Measurements from ENCODE around the gene IGLL5.

IGLL5 gene

DNA sequence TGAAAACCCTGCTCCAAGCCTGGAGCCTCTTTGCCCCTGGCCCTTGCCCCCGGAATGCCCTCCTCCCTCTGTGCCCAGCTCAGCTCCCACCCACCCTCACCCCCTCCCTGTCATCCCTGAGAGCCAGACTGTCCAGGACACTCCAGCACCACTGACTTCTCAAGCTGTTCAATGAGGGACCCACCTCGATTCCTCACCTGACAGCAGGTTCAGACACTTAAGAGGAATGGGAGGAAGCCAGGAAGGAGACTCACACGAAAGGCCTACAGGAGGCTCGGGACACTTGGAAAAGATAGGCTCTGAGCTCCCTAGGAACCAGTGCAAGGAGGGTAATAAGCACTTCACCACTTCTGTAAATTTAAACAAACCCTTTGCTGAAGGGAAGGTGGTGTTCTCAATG lies 35.8 kb downstream of the IGLL5 start:
- H3K27me3 ChIP-seq (replicated peaks; ENCODE audit: insufficient read depth, low read length) = no peaks in the 10 kb centered on the region
- H3K9me2 ChIP-seq (replicated peaks; ENCODE audit: insufficient read depth, low read length) = no peaks in the 10 kb centered on the region
- peaks cover 17% of the 10 kb centered on the region; the same call in 1 of the 2 replicates for H3F3A ChIP-seq (ENCODE audit: insufficient read depth, low read length)
- no peak for DNase-seq
- H3K4me3 ChIP-seq (ENCODE audit: low read length) = no peak overlapping the region
- no peak overlapping the region for H3K9ac ChIP-seq (ENCODE audit: low read length)
- no peaks in the 10 kb centered on the region for H3K9me3 ChIP-seq (replicated peaks; ENCODE audit: insufficient read depth, low read length)
- no peak overlapping the region for H3K27ac ChIP-seq (ENCODE audit: low read length)
- peaks cover 10% of the 10 kb centered on the region for H3K79me2 ChIP-seq (ENCODE audit: low read length)
- no peak overlapping the region for H3K4me2 ChIP-seq (ENCODE audit: low read depth, low read length)
- TF ChIP-seq, protein P1, sequence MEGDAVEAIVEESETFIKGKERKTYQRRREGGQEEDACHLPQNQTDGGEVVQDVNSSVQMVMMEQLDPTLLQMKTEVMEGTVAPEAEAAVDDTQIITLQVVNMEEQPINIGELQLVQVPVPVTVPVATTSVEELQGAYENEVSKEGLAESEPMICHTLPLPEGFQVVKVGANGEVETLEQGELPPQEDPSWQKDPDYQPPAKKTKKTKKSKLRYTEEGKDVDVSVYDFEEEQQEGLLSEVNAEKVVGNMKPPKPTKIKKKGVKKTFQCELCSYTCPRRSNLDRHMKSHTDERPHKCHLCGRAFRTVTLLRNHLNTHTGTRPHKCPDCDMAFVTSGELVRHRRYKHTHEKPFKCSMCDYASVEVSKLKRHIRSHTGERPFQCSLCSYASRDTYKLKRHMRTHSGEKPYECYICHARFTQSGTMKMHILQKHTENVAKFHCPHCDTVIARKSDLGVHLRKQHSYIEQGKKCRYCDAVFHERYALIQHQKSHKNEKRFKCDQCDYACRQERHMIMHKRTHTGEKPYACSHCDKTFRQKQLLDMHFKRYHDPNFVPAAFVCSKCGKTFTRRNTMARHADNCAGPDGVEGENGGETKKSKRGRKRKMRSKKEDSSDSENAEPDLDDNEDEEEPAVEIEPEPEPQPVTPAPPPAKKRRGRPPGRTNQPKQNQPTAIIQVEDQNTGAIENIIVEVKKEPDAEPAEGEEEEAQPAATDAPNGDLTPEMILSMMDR (IDR thresholded peaks at IDR 0.05; ENCODE audit: low read length) = no peak
- no peak for TF ChIP-seq EZH2 (optimal IDR thresholded peaks at IDR 0.05; ENCODE audit: low read depth, low read length)
- TF ChIP-seq EZH2phosphoT487 (IDR thresholded peaks at IDR 0.05; ENCODE audit: low read length) = no peak
- H2AFZ ChIP-seq (ENCODE audit: low read length) = no peak overlapping the region
- H3K4me1 ChIP-seq (ENCODE audit: low read length) = peaks cover 31% of the 10 kb centered on the region
- H3K36me3 ChIP-seq (replicated peaks; ENCODE audit: insufficient read depth, low read length) = no peaks in the 10 kb centered on the region
- H4K20me1 ChIP-seq (ENCODE audit: insufficient read depth, low read length) = no peaks in the 10 kb centered on the region

DNA sequence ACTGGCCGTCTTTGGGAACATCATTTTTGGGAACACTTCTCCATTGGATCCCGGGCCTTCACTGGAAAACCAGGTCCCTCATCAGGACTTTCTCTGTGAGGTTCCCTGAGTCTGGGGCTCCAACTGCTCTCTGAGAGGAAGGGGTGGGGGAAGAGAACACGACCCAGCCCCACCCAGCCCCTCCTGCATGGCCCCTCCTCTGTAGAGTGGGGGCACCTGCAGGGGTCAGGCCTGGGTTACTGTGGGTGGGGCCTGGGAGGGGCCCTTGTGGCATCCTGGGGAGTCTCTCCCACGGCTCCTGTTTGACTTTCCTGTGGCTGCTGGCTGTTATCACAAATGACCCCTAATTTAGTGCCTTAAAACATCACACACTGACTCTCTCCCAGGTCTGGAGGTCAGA lies 36.3 kb downstream of the IGLL5 start:
- Histone ChIP-seq H3K9ac (ENCODE audit: low read length) (no peak overlapping the region), H3K27me3 (replicated peaks; ENCODE audit: insufficient read depth, low read length) (no peaks in the 10 kb centered on the region), H3K9me3 (replicated peaks; ENCODE audit: insufficient read depth, low read length) (no peaks in the 10 kb centered on the region), H3K79me2 (ENCODE audit: low read length) (peaks cover 11% of the 10 kb centered on the region), H3K4me2 (ENCODE audit: low read depth, low read length) (no peak overlapping the region), H3K27ac (ENCODE audit: low read length) (no peak overlapping the region), H3K4me3 (ENCODE audit: low read length) (no peak overlapping the region), H3K4me1 (ENCODE audit: low read length) (peaks cover 34% of the 10 kb centered on the region), H2AFZ (ENCODE audit: low read length) (no peak overlapping the region), H3K36me3 (replicated peaks; ENCODE audit: insufficient read depth, low read length) (no peaks in the 10 kb centered on the region), H3K9me2 (replicated peaks; ENCODE audit: insufficient read depth, low read length) (no peaks in the 10 kb centered on the region), H4K20me1 (ENCODE audit: insufficient read depth, low read length) (no peaks in the 10 kb centered on the region), H3F3A (ENCODE audit: insufficient read depth, low read length) (peaks cover 20% of the 10 kb centered on the region)
- DNase-seq = no peak
- no peak for TF ChIP-seq EZH2phosphoT487 (IDR thresholded peaks at IDR 0.05; ENCODE audit: low read length)
- TF ChIP-seq, protein P1 (IDR thresholded peaks at IDR 0.05; ENCODE audit: low read length) = no peak
- no peak for TF ChIP-seq EZH2 (optimal IDR thresholded peaks at IDR 0.05; ENCODE audit: low read depth, low read length)

DNA sequence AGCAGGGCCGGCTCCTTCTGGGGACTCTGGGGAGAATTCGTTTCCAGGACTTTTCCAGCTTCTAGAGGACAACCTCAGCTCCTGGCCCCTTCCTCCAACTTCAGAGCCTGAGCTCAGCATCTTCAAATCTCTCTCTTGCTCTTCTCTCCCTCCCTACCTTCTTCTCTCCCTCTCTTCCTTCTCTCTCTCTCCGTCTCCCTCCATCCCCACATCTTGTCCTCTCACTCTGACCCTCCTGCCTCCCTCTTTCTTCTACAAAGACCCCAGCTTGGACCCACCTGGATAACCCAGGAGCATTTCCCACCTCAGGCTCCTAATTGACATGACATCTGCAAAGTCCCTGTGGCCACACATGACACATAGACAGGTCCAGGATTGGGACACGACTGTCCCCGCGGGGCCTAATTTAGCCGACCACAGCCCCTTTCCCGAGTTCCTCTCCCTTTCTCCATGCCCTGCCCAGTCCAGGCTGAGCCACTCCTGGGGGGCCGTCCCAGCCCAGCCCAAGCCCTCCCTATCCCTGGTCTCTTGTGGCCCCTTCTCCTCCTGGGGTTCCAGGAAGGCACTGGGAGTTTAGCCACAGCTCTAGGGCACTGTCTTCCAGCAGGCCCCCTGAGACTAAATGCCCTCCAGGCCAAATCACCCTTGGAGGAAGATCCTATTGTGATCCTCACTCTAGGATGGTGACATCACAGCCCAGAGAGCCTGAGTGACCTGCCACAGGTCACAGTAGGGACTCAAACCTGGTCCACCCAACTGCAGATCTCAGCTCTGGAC lies 36.9 kb downstream of the IGLL5 start:
- H3K27ac ChIP-seq (ENCODE audit: low read length) = no peak overlapping the region
- H3K4me1 ChIP-seq (ENCODE audit: low read length) = peaks cover 40% of the 10 kb centered on the region
- no peak overlapping the region for H3K9ac ChIP-seq (ENCODE audit: low read length)
- no peak overlapping the region for H3K4me3 ChIP-seq (ENCODE audit: low read length)
- no peaks in the 10 kb centered on the region for H3K9me3 ChIP-seq (replicated peaks; ENCODE audit: insufficient read depth, low read length)
- TF ChIP-seq EZH2phosphoT487 (IDR thresholded peaks at IDR 0.05; ENCODE audit: low read length) = no peak
- no peak overlapping the region for H2AFZ ChIP-seq (ENCODE audit: low read length)
- no peak for DNase-seq
- no peaks in the 10 kb centered on the region for H3K27me3 ChIP-seq (replicated peaks; ENCODE audit: insufficient read depth, low read length)
- no peak overlapping the region for H3K4me2 ChIP-seq (ENCODE audit: low read depth, low read length)
- peaks cover 16% of the 10 kb centered on the region for H3K79me2 ChIP-seq (ENCODE audit: low read length)
- H3F3A ChIP-seq (ENCODE audit: insufficient read depth, low read length) = peaks cover 26% of the 10 kb centered on the region
- H3K36me3 ChIP-seq (replicated peaks; ENCODE audit: insufficient read depth, low read length) = no peaks in the 10 kb centered on the region
- no peaks in the 10 kb centered on the region for H3K9me2 ChIP-seq (replicated peaks; ENCODE audit: insufficient read depth, low read length)
- H4K20me1 ChIP-seq (ENCODE audit: insufficient read depth, low read length) = no peaks in the 10 kb centered on the region

DNA sequence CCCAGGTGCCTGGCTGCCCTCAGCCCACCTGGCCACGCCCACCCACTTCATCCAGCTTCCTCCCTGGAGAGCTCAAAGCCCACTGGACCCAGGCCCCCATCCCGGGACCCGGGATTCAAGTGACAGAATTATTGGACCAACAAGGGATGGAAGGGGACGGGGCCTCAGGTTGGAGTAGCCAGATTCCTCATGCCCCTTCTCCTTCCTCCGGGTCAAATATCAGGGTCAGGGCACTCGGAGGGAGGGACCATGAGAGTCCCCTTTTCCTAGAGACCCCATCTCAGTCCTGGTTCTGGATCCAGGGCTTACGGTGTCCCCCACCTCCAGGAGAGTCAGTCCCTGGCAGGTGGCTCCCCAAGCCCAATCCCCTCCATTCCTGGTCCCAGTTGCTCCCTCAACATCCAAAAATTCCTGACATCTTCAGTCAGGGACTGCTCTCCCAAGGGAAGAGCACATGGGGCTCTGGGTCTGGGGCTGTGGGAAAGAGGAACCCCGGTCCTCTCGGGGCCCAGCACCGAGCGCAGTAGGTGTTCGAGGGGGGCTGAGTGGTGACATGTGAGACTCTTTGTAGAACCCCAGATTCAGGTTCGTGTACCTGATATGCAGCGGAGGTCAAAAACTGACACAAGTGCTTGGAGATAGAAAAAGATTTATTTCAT lies 37.7 kb downstream of the IGLL5 start:
- H3K27me3 ChIP-seq (replicated peaks; ENCODE audit: insufficient read depth, low read length) = no peaks in the 10 kb centered on the region
- no peak overlapping the region for H3K27ac ChIP-seq (ENCODE audit: low read length)
- H3K36me3 ChIP-seq (replicated peaks; ENCODE audit: insufficient read depth, low read length) = no peaks in the 10 kb centered on the region
- H3K4me2 ChIP-seq (ENCODE audit: low read depth, low read length) = no peak overlapping the region
- H3K9ac ChIP-seq (ENCODE audit: low read length) = no peak overlapping the region
- TF ChIP-seq EZH2phosphoT487 (IDR thresholded peaks at IDR 0.05; ENCODE audit: low read length) (no peak), EZH2 (optimal IDR thresholded peaks at IDR 0.05; ENCODE audit: low read depth, low read length) (no peak)
- TF ChIP-seq, protein P1 (IDR thresholded peaks at IDR 0.05; ENCODE audit: low read length) = no peak
- H3K9me2 ChIP-seq (replicated peaks; ENCODE audit: insufficient read depth, low read length) = no peaks in the 10 kb centered on the region
- DNase-seq = no peak
- H3K9me3 ChIP-seq (replicated peaks; ENCODE audit: insufficient read depth, low read length) = no peaks in the 10 kb centered on the region
- H4K20me1 ChIP-seq (ENCODE audit: insufficient read depth, low read length) = no peaks in the 10 kb centered on the region
- no peak overlapping the region for H3K4me3 ChIP-seq (ENCODE audit: low read length)
- H3F3A ChIP-seq (ENCODE audit: insufficient read depth, low read length) = peaks cover 33% of the 10 kb centered on the region
- peaks cover 23% of the 10 kb centered on the region for H3K79me2 ChIP-seq (ENCODE audit: low read length)
- no peak overlapping the region for H2AFZ ChIP-seq (ENCODE audit: low read length)
- peaks cover 47% of the 10 kb centered on the region for H3K4me1 ChIP-seq (ENCODE audit: low read length)
